Retinal pigment epithelial cell (primary cell): ENCODE data around the gene HBP1.
"Not testable (repeated sequence)": the region's sequence is repeated elsewhere in the genome, so short reads cannot be mapped to it uniquely, and the experiment has no call there.

Experiments
- DNase-seq: peaks from one replicate; pipeline ENCODE4 v3.0.0-alpha.2; 2010; ENCODE audit warnings: low read depth
- H3K4me3 ChIP-seq: 2 replicates; pipeline ENCODE4 v1.5.1; 2011; ENCODE audit warnings: mild to moderate bottlenecking, low read length, control low read depth, moderate library complexity
- CTCF ChIP-seq: conservative IDR thresholded peaks from 2 replicates; pipeline ENCODE4 v1.5.1; 2011; ENCODE audit warnings: low read depth, low read length, control low read depth, inconsistent platforms

Gene HBP1

GRCh38 chr7:107128748-107129147, 40.1 kb upstream of the HBP1 start:
- no peak for DNase-seq
- no peak for TF ChIP-seq CTCF
- H3K4me3 ChIP-seq, result no peak overlapping the region

GRCh38 chr7:107130487-107131220, 38.1 kb upstream of the HBP1 start:
- no peak overlapping the region for H3K4me3 ChIP-seq
- DNase-seq, result no peak
- no peak for TF ChIP-seq CTCF

GRCh38 chr7:107133396-107133795, 35.4 kb upstream of the HBP1 start:
- TF ChIP-seq CTCF, result no peak
- DNase-seq, result no peak
- H3K4me3 ChIP-seq, result no peak overlapping the region

- no peak for TF ChIP-seq CTCF
- H3K4me3 ChIP-seq, result no peak overlapping the region
- DNase-seq, result no peak
These were observed 29.9 kb upstream of the HBP1 start for GRCh38 chr7:107138696-107139420.

- DNase-seq, H3K4me3 ChIP-seq: not testable (repeated sequence)
These were observed 24.9 kb upstream of the HBP1 start for GRCh38 chr7:107143875-107144274.

GRCh38 chr7:107145067-107145838, 23.6 kb upstream of the HBP1 start:
- no peak for TF ChIP-seq CTCF
- no peak overlapping the region for H3K4me3 ChIP-seq
- DNase-seq, result no peak
